G401.6 (cell line): ENCODE data around the gene FCN3.

ENCODE experiments used
- FAIRE-seq: peaks from 2 replicates; lab custom pipeline; 2012; peaks lifted over from hg19 to GRCh38; lab: Jason Lieb, UNC

Gene FCN3

GRCh38 chr1:27358038-27358927 is 16.3 kb downstream of the FCN3 start:
- no peak for FAIRE-seq

GRCh38 chr1:27357281-27358037 is 17.2 kb downstream of the FCN3 start:
- peak; percentile 68 for FAIRE-seq

- FAIRE-seq: no peak
Measured at GRCh38 chr1:27356619-27357280, 17.9 kb downstream of the FCN3 start.

DNA sequence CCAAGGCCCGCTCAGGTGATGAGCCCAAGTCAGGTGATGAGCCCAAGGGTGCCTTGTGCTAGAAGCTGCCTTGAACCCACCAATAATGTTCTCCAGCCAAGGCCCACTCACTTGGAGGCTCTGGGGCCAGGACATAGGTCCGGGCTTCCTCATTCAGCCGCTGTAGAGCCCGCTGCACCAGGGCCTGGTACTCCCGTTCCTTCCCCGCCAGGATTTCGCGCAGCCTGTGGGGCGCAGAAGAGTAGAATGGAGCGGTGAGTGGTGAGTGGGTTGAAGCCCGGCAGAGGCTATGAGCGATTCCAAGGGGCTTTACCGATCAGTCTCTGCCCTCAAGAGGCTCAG is 18.4 kb downstream of the FCN3 start:
- FAIRE-seq: no peak

DNA sequence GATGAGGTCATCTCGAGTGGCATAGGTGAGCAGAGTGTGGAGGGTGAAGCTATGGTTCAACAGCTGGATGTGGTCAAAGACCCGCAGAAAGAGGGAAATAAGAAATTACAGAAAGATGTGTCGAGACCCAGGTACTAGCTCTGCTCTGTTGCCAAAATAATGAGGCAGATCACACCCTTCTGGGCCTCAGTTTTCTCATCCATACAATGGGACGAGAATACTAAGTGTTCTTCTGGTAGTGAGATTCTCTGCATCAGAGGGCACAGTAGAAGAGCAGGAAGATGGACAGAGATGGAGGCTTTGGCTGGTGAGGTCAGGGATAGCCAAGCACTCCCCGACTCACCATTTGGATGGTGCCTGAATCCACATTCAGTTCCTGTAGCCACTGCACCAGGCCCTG is 18.9 kb downstream of the FCN3 start:
- FAIRE-seq: no peak

- no peak for FAIRE-seq
Measured at GRCh38 chr1:27353629-27354028, 21.0 kb downstream of the FCN3 start.

DNA sequence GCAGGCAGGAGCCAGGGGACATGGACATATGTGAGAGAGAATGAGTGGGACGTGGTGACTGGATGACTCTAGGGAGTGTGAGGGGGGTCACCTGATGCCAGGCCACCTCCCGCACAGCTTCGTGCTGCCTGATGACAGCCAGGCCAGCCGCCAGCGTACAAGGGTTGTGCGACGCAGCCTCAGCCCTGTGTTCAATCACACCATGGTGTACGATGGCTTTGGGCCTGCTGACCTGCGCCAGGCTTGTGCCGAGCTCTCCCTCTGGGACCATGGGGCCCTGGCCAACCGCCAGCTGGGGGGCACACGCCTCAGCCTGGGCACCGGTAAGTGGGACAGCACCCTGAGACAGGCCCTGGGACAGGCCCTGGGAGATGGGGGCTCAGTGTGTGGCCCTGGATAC is 21.5 kb downstream of the FCN3 start:
- FAIRE-seq: no peak

DNA sequence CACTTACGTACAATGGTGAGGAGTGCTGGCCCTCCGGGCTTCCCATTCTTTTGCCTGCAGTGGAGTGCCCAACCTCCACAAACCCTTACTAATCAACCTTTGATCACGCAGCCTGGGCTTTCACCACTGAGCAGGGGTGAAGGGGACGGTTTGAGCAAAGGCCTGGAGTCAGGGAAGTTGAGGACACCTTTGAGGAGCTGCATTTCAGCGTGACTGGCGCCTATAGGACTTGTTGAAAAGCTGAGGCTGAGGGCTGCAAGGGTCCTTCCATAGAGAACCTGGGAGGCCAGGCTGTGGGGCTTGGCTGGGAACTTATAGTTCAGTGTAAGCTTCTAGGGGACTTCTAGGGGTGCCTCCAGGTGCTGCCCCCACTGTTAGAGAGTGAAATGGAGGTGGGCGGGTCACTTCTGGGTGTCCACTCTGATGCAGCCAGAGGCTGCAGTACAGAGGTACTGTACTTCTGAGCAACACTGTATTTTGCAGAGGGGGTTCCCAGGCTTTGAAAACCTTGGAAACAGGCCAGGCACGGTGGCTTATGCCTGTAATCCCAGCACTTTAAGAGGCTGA is 23.0 kb downstream of the FCN3 start:
- FAIRE-seq: no peak

DNA sequence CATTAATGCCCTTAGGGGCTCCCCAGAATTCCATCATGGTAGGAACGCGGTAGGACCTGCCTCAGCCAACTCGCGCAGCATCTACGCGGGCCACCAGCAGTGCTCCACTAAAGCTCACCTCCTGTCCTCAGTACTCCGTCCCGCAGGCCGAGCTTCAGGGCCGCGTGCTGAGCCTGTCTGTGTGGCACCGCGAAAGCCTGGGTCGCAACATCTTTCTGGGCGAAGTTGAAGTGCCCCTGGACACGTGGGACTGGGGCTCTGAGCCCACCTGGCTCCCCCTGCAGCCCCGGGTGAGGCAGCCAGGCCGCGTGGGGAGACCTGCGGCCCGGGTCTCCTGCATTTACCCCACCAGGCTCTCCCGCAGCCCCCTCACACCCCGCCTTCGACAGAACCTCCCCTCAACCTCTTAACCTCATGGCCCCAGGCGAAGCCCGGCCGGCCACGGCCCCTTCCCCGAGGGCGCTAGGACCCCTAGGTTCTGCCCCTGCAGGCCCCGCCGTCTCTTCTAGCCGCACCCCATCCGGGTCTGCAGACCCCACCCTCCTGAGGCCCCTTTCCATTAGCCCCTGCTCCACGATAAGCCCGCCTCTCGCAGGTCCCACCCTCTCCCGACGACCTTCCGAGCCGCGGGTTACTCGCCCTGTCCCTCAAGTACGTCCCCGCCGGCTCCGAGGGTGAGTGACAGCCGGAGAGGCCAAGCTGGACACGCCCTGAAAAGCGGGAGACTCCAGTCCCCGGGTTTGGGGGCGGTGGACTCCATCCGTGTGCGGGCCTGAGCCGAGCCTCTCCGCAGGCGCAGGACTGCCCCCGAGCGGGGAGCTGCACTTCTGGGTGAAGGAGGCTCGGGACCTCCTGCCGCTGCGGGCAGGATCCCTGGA is 23.7 kb downstream of the FCN3 start:
- no peak for FAIRE-seq

DNA sequence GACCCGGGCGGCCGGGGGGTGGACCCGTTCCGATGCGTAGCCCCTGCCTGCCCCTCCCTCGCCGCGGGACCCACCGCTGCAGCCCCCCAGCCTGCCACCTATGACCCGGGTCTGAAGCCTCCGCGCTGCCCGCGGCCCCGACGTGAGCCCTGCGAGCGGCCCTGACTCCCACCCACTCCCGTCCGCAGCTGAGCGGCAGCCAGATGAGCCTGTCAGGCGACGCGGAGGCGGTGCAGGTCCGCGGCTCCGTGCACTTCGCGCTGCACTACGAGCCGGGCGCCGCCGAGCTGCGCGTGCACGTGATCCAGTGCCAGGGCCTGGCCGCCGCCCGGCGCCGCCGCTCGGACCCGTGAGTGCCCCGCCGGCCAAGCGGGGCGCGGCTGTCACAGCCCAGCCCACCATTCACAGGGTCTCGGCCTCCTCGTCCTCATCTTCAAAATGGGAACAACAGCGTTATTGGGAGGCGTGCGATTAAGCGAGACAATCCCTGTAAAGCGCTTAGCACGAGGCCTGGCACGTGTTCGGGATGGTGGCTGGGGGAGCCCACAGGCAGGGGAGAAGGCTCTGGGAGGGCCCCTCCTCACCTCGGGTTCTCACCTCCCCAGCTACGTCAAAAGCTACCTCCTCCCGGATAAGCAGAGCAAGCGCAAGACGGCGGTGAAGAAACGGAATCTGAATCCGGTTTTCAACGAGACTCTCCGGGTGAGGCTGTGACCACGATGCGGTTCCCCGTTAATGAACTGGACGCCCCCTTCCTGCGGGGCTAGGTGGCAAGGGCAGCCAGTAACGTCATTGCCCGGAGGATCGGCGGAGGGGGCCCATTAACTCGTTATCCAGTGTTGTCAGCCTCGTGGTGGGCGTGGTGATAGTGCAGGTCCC is 24.6 kb downstream of the FCN3 start:
- no peak for FAIRE-seq

DNA sequence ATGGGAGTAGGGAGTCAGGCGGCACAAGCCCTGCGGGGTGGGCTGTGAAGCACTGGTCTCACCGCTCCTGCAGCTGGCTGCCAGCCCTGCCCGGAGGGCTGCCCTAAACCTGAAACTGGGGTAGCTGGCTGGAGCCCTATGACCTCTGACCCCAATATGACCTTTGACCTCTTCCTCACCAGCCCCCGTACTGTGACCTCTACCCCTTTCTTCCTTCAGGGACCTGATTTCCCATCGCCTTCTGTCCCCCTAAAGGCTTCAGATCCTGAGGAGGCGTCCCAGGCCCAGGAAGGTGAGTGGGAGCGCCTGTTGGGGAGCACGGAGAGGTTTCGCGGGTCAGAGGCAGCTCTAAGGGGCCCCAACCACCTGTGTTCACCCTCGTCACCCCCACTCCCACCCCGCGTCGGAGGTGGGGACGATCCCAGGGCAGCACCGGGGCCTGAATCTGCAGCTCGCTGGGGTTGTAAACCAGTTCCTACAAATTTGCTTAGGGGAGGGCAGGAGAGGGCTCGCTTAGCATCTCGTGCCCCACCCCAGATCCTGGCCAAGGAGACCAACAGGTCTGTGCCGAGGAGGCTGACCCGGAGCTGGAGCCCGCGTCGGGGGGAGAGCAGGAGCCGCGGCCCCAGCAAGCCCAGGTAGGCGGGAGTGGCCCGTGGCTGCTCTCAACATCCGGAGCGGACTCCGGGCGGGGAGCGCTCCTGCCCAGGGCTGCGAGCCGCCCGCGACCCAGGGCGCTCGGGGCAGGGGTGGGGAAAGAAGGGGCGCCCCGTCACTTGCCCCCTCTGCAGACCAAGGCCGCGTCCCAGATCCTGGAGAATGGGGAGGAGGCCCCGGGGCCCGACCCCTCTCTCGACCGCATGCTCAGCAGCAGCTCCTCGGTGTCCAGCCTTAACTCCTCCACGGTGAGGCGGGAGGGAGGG is 25.5 kb downstream of the FCN3 start:
- FAIRE-seq: peak; percentile 72

DNA sequence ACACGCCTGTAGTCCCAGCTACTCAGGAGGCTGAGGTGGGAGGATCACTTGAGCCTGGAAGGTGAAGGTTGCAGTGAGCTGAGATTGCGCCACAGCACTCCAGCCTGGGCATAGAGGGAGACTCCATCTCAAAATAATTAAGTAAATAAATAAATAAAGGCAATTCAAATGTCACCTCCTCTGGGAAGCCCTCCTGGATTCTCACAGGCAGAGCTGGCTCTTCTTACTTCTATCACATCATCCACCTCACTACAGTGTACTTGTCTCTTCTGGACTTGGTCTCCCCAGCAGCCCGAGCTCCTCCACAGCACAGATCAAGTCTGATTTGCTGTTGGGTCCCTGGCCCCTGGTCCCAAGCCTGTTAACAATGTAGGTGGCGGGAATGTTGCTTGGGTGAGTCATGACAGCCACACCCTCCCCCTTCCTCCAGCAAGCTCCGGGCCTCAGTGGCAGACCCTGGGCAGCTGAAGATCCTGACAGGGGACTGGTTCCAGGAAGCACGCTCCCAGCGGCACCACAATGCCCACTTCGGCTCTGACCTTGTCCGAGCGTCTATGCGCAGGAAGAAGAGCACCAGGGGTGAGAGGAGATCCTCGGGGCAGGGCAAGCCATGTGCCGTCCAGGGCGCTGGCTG is 27.5 kb downstream of the FCN3 start:
- no peak for FAIRE-seq

DNA sequence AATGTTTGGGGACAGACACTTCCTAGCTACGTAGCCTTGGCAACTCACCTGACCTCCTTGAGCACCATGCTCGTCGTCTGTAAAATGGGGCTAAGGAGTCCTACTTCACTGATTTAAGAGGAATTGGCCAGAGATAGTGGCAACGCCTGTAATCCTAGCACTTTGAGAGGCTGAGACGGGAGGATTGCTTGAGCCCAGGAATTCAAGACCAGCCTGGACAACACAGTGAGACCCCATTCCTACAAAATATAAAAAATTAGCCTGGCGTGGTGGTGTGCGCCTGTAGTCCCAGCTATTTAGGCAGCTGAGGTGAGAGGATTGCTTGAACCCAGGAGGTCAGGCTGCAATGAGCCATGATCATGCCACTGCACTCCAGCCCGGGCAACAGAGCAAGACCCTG is 28.3 kb downstream of the FCN3 start:
- FAIRE-seq: no peak

GRCh38 chr1:27345272-27345671 is 29.4 kb downstream of the FCN3 start:
- FAIRE-seq: no peak

- no peak for FAIRE-seq
Measured at GRCh38 chr1:27343639-27344025, 31.0 kb downstream of the FCN3 start.

DNA sequence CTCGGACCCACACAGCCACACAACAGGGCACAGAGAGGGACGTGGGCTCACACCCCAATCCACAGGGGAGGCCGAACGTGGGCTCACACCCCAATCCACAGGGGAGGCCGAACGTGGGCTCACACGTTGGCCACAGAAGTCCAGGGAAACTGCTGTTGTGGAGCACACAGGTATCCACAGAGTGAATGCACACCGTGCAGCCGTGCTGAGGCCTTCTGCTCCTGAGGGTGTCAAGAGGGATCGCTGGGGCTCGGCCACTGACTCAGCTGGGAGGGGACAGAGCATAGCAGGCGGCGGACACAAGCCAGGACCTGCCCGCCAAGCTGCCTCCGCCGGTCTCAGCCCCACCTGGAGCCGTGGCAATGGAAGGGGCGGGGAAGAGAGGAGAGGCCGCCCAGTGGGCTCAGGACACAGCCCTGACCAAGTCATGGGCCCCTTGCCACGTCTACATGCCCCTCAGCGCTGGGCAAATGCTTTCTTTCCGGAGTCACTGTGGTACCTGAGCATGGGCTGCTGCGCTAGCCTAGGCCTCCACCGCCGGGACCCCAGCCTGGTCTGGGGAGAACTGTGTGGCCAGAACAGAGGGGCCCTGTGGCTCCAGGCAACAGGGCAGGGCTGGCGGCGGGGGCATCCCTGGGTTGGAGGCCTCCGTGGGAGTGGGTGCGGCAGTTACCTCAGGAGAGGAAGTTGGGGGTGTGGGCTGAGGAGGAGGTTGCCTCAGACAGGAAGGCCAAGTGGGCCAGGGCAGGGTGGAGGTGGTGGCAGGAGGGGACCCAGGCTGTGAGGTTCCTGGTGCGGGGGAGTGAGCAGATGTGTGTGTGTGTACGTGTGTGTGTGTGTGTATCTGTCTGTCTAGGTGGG is 31.6 kb downstream of the FCN3 start:
- no peak for FAIRE-seq

DNA sequence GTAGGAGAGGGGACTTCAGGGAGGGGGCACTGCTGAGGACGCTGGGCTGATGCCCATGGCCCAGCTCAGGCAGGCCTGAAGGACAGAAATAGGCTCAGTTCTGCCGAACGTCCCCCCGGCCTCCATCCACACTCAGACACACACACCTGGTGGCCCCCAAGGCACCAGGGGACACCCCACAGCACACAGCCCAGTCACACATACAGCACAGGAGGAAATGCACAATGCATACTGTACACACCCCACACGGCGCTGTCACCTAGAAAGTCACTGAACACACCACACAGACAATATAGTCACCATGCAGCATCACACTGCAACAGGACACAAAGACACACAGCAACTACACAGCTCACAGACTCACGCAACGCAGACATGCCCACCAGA is 32.2 kb downstream of the FCN3 start:
- FAIRE-seq: no peak

DNA sequence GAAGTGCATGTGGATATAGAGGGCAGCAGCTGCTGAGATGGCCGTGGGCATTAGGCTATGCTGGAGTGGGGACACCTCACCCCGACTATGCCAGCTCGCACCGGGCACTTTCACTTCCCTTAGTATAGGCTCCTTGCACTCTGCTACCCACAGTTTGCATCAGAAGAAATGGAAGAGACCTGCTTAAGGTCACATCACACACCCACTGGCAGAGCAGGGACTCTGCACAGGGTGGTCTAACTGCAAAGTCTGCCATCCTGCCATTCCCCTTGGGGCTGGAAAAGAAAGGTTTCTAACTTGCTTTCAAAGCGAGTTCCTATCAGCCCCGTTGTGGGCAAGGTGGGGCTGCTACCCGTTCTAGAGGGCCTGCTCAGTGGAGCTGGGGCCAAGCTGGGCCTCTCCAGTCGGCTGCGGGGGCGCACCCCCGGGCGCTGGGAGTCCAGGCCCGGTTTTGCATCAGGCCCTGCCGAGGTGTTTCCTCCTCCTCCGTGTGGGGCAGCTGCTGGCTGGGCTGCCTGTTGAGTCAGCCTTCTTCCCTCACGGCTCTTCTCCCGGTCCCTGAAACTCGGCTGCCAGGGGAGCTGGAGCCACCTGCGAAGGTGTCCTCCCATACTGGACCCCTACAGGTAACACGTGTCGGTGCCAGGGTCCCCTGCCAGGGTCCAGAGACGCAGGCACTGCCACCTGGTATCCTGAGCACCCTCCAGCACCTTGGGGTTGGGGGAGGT is 32.9 kb downstream of the FCN3 start, which contains the start of gene SYTL1:
Gene SYTL1, plus strand, starts transcription at position 498 of the 728 bp plus-strand sequence. CDS start 3,313 bp downstream, outside the sequence.
- peak; percentile 62 for FAIRE-seq
